ENCODE measurements around the gene GRIK1.

GRIK1 gene

GRCh38 chr21:29711236-29711635, 228.6 kb downstream of the GRIK1 start:
- no peak for DNase-seq

- DNase-seq = no peak
Observed at GRCh38 chr21:29710498-29710897, 229.3 kb downstream of the GRIK1 start.

GRCh38 chr21:29708401-29708800, 231.4 kb downstream of the GRIK1 start:
- DNase-seq = no peak

DNA sequence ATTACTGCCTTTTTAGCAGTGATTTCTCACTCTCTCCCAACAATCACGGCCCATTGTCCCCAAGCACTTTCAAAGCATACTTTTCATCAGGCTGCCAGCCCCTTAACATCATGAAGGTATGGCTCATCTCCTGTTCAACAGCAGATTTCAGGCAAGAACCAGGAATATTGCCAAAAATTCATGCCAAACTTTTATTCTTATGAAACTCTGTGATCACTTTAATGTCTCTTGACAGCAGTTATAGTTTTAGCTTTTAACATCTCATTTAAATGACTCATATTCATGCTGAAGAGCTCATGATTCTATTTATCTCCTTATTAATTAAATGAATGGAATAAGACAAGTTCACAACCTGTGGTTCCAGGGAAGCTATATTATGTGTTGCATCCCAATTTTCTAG, 235.1 kb downstream of the GRIK1 start:
- no peak for DNase-seq

DNA sequence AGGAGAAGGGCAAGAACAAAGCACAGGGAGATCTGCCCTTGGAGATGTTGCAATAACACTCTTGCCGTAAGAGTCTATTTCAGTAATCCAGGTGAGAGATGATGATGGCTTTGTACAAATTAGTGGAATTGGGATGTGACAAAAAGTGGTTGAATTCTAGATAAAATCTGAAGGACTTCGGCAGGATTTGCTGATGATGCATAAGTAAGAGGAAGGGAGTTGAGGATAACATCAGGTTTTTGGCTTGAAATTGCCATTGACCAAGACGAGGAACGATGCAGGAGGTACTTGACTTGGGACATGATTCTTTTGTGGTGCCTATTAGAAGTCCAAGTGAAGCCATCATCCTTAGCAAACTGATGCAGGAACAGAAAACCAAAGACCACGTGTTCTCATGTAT, 238.1 kb downstream of the GRIK1 start:
- DNase-seq = no peak

- no peak for DNase-seq
Observed at GRCh38 chr21:29697555-29698193, 242.1 kb downstream of the GRIK1 start.

- no peak for DNase-seq
Observed at GRCh38 chr21:29696937-29697336, 242.9 kb downstream of the GRIK1 start.

- DNase-seq = no peak
Observed at GRCh38 chr21:29691616-29692491, 247.9 kb downstream of the GRIK1 start.

GRCh38 chr21:29689753-29690152, 250.0 kb downstream of the GRIK1 start:
- no peak for DNase-seq

DNA sequence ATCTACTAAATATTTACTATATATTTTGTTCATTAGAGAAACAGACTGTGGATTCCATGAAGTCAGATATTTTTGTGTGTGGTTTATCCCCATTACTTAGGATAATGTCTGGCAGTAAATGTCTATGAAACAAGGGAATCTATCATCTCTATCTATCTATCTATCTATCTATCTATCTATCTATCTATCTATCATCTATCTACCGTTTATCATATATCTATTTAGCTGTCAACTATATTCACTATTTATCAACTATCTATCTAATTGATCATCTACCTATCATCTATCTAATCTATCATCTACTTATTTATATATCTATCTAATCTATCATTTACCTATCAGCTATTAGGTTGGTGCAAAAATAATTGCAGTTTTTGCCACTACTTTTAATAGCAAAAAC, 255.7 kb downstream of the GRIK1 start:
- no peak for DNase-seq

- DNase-seq = no peak
Observed at GRCh38 chr21:29682800-29683199, 257.0 kb downstream of the GRIK1 start.

DNA sequence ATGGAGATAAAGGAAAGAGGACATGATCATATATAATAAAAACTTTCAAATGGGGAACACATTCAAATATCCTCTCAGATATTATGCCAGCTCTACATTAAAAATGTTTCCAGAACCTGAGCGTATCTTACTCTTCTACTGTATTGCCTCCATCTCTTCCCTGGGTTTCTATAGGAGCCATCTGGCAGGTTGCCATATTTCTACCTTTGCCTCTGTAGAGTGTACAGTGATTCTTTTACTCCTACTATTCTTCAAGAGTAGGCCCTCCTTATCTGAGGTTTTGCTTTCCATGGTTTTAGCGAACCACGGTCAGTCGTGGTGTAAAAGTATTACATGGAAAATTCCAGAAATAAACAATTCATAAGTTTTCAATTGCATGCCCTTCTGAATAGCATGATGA, 259.5 kb downstream of the GRIK1 start:
- DNase-seq = no peak

DNA sequence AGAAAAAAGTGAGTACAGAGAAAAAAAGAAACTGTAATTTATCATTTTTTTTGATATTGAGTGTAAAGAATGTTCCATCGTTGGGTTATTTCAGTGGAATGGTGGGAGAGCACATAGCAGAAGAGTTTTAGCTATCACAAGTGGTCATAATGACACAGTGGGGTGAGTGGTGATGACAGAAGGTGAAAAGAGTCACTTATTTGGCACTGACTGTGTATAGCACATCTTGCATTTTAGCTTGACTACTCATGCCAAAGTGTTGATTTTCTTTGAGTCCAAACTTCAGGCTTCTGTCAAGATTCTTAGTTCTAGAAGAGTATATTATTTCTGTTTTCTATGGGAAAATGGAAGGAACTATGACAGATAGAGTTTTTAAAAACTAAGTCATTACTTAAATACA, 261.2 kb downstream of the GRIK1 start:
- no peak for DNase-seq

GRCh38 chr21:29677326-29677725, 262.5 kb downstream of the GRIK1 start:
- DNase-seq = no peak

- no peak for DNase-seq
Observed at GRCh38 chr21:29676395-29676794, 263.4 kb downstream of the GRIK1 start.

DNA sequence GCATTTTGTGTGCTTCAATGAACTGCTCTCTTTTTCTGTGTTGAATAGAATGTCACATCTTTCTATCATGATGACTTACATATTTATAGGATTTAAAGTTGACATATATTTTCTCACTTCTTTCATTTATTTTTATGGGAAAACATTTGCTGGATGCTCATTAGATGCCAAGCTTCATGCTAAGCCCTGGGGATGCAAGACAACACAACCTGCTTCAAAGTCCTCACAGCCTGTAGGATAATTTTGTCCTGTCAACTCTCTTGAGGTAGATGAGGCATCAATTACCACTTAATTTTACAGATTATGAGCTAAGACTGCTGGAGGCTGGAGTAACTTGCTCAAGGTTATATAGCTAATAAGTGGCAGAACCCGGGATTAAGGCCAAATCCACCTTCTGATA, 264.3 kb downstream of the GRIK1 start:
- DNase-seq = no peak

- no peak for DNase-seq
Observed at GRCh38 chr21:29674343-29674742, 265.5 kb downstream of the GRIK1 start.

- no peak for DNase-seq
Observed at GRCh38 chr21:29673096-29673610, 266.6 kb downstream of the GRIK1 start.

GRCh38 chr21:29671728-29672127, 268.1 kb downstream of the GRIK1 start:
- DNase-seq = no peak

GRCh38 chr21:29670228-29670627, 269.6 kb downstream of the GRIK1 start:
- no peak for DNase-seq

DNA sequence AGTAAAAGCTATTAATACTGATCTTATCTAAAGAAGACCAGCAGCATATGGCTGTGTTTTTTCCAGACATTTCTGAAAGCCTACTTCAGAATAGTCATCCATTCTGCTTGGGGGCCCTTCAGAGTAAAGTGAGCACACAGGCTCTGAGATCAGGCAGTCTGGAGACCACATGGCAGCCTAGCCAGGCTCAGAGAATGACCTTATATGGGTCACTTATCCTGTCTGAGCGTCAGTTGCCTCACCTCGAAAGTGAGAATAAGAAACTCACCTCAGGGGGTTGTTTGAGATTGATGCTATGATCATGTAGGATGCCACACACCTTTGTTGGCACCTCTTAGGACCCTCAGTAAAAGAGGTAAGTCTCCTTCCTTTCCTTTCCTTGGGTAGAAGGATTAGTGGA, 270.4 kb downstream of the GRIK1 start:
- no peak for DNase-seq

- no peak for DNase-seq
Observed at GRCh38 chr21:29667651-29668050, 272.1 kb downstream of the GRIK1 start.

DNA sequence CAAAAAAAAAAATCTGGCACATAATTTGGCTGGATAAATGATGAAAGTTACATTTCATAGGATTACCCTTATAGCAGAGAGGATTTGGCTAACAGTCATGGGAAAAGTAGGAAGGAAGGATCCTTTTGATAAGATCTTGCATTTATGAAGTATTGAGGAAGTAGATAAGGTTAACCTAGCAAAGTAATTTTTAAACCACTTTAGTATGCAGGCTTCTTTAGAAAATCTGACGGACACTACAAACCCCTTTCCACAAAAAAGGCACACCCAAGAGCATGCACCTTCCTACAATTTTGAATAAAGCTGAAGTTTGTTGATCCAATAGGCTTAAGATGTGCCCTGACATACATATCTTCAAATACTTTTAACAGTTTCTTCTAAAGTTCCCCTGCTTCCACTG, 275.2 kb downstream of the GRIK1 start:
- no peak for DNase-seq

Measured in EL (cell line).